IMR-90 (cell line): ENCODE results near the gene ZNF816.

ENCODE experiments used
- CHD1 ChIP-seq: IDR thresholded peaks from 2 replicates; pipeline ENCODE4 v1.6.1; 2012; ENCODE audit warnings: low read depth, low read length, improper control_type of control experiment
- RAD21 ChIP-seq: IDR thresholded peaks from 2 replicates; pipeline ENCODE4 v1.6.1; 2012; ENCODE audit warnings: low read length, improper control_type of control experiment
- TF ChIP-seq, protein P1 (sequence below): conservative IDR thresholded peaks from 2 replicates; pipeline ENCODE4 v1.5.1; 2012; ENCODE audit warnings: mild to moderate bottlenecking, low read depth, low read length, improper control_type of control experiment
- TF ChIP-seq, protein P2 (sequence below): fragments of 150-350 bp; IDR thresholded peaks from 2 replicates; pipeline ENCODE4 v1.6.1; 2017; ENCODE audit warnings: mild to moderate bottlenecking, antibody characterized with exemption, low read length, low read depth

DNA sequence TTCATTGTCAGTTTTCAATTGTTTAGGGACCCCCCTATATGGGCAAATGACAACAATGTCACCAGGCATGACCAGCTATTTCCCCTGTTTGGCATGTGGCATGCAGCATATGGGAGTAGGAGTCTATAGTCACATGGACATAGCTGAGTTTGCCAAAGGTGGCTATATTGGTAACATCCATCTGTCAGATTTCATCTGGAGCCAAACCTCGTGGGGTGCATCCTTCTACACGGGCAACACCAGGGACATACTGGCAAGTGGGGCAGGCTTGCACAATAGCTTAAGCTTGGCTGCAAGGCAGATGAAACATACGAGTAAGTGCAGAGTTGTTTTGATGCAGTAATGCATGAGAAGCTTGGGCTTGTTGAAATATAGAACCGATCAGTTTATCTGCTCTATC is 24.5 kb upstream of the ZNF816 start:
- TF ChIP-seq, protein P1, sequence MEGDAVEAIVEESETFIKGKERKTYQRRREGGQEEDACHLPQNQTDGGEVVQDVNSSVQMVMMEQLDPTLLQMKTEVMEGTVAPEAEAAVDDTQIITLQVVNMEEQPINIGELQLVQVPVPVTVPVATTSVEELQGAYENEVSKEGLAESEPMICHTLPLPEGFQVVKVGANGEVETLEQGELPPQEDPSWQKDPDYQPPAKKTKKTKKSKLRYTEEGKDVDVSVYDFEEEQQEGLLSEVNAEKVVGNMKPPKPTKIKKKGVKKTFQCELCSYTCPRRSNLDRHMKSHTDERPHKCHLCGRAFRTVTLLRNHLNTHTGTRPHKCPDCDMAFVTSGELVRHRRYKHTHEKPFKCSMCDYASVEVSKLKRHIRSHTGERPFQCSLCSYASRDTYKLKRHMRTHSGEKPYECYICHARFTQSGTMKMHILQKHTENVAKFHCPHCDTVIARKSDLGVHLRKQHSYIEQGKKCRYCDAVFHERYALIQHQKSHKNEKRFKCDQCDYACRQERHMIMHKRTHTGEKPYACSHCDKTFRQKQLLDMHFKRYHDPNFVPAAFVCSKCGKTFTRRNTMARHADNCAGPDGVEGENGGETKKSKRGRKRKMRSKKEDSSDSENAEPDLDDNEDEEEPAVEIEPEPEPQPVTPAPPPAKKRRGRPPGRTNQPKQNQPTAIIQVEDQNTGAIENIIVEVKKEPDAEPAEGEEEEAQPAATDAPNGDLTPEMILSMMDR = no peak
- TF ChIP-seq CHD1 = no peak
- TF ChIP-seq, protein P2, sequence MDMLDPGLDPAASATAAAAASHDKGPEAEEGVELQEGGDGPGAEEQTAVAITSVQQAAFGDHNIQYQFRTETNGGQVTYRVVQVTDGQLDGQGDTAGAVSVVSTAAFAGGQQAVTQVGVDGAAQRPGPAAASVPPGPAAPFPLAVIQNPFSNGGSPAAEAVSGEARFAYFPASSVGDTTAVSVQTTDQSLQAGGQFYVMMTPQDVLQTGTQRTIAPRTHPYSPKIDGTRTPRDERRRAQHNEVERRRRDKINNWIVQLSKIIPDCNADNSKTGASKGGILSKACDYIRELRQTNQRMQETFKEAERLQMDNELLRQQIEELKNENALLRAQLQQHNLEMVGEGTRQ = no peak
- no peak for TF ChIP-seq RAD21
